GM19452 (cell line): Measurements from ENCODE around the gene DUOXA1.
"Not testable (repeated sequence)": the region's sequence is repeated elsewhere in the genome, so short reads cannot be mapped to it uniquely, and the experiment has no call there.

Source experiments
- ATAC-seq: cut with Tn5 transposase; IDR thresholded peaks from one replicate; pipeline ENCODE4 v1.9.1; 2021; ENCODE audit not compliant: unreplicated experiment

The DUOXA1 gene

DNA sequence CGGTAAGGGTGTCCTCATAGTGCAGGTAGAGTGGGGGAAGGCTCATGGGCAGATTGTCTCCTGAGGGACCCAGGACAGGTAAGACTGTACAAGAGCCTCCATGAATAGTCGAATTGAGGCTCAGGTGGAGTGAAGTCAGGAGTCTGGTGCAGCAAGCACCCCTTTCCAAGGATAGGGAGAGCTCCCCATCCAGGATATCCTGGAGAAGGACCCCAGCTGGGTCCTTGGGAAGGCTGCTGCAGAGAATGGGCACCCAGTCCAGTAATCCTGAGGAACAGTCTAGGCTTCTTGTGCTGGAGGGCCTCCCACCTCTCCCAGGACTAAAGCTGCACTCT is 15.0 kb downstream of the DUOXA1 start:
- ATAC-seq, result no peak

- no peak for ATAC-seq
Observed at GRCh38 chr15:45114076-45114750, 15.5 kb downstream of the DUOXA1 start, which contains the start of the genes DUOX2 and DUOXA2. Gene DUOX2, minus strand, starts transcription at chr15:45114172. Its CDS starts 761 bp downstream, at chr15:45113411. Gene DUOXA2, plus strand, starts transcription at chr15:45114326. Its CDS starts 280 bp downstream, at chr15:45114606.

GRCh38 chr15:45113380-45113990 is 16.2 kb downstream of the DUOXA1 start:
- ATAC-seq, result no peak

- ATAC-seq, result no peak
Observed at GRCh38 chr15:45112591-45113379, 16.9 kb downstream of the DUOXA1 start.

GRCh38 chr15:45112143-45112590 is 17.5 kb downstream of the DUOXA1 start:
- no peak for ATAC-seq

DNA sequence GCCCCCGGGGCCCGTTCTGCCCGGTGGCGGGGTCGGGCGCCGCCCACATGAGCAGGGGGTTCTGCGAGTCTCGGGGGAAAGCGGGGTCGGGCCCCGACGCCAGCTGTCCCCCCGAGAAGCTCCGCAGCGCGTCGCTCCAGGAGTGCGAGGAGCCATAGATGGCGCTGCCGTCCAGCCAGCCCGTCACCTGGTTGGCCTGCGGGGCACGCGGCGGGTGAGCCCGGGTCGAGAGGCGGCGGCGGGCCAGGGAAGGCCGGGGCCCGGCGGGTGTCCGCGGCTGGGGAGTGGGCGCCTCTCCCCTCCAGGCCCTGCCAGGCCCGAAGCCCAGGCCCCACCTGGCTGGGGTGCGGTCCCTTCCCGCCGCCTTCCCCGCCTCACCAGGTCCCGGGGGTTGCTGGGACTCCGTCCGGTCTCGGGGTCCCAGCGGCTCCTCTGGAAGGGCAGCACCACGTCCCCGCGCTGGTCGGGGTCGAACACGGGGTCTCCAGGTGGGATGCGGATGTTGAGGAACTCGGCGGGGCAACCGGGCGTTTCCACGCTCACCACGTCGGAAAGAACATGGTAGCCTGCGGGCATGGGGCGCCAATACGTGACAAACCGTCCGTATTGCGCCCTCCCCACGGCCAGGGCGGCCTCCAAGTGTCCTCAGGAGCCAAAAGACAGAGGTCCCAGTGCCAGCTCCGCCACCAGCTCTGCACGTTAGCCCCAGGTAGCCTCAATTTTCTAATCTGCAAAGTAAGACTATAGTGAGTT is 18.1 kb downstream of the DUOXA1 start:
- ATAC-seq, result no peak

GRCh38 chr15:45110256-45110820 is 19.3 kb downstream of the DUOXA1 start:
- no peak for ATAC-seq

DNA sequence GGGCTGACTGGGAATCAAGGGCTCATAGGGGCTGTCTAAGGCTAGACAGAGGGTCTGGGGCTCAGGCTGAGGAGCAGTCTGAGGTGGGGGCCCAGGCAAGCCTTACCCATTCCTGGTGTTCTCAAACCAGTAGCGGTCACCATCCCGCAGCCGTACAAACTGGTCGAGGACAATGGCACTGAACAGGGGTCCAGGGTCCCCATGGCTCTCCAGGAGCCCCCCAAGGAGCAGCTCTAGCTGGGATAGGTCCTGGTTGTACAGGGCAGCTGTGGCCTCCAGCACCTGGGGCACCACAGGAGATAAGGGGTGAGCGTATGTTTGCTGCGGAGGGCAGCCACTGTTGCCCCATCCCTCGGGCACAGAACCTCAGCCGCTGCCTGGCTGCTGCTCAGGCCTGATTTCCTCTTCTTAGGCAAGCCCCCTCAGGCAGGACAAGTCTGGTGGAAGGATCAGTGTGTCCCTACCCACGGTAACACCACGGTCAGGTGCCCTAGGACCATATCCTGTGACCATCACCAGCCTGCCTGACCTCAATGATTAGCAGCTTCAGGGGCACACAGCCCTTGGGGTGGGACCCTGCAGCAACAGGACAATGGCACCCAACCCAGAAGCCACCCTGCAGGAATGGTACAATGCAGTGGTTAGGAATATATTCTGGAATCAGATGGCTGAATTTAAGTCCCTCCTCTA is 21.6 kb downstream of the DUOXA1 start:
- ATAC-seq, result no peak

GRCh38 chr15:45106002-45106790 is 23.5 kb downstream of the DUOXA1 start:
- ATAC-seq, result no peak

GRCh38 chr15:45105586-45105985 is 24.1 kb downstream of the DUOXA1 start:
- ATAC-seq, result no peak

- ATAC-seq, result not testable (repeated sequence)
Observed at GRCh38 chr15:45104170-45104569, 25.5 kb downstream of the DUOXA1 start.

- ATAC-seq, result no peak
Observed at GRCh38 chr15:45102226-45102625, 27.5 kb downstream of the DUOXA1 start.

- ATAC-seq, result no peak
Observed at GRCh38 chr15:45101749-45102148, 27.9 kb downstream of the DUOXA1 start.

- no peak for ATAC-seq
Observed at GRCh38 chr15:45100884-45101625, 28.6 kb downstream of the DUOXA1 start.

DNA sequence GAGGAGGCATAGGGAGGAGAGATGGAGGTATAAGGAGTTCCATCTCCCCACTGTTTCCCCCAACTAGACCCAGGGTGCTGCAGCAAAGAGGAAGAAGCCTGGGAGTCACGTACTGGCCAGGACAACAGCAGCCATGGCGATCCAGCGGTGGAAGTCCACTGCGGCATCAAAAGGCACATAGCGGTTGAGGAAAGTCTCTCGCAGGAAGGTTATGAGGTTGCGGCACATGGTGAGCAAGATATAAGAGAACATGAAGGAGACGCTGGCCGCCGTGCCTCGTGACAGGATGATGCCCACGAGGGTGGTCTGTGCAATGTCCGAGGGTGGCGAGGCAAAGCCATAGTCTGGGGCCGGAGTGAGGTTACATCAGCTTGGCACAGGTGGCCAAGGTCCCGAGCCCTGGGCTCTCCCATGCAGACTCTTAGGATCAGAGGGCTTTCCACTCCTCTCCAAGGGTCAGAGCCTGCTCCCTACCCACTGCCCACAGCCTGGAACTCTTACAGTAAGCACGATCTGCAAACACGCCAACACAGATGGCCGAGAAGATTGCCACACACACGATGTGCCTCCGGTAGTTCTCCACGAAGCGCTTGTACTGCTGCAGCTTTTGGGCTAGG is 30.0 kb downstream of the DUOXA1 start:
- ATAC-seq, result no peak

DNA sequence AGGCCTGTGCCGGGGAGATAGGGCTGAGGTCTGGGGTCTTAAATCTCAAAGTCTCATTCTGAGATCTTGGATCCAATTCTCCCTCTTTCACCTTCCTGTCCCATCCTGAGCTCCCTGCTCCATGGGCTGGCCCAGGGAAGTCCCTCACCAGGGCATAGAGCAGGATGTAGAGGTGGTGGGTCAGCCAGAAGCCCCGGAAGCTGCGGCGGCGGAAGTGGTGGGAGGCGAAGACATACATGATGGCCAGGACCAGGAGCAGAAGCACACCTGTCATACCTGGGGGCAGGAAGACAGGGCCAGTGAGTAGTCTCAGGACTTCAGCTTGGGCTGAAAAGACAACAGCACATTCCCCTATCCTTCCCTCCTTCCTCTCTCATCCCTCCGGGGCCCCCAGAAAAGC is 32.2 kb downstream of the DUOXA1 start:
- ATAC-seq, result no peak

- no peak for ATAC-seq
Observed at GRCh38 chr15:45095661-45096060, 34.0 kb downstream of the DUOXA1 start.

DNA sequence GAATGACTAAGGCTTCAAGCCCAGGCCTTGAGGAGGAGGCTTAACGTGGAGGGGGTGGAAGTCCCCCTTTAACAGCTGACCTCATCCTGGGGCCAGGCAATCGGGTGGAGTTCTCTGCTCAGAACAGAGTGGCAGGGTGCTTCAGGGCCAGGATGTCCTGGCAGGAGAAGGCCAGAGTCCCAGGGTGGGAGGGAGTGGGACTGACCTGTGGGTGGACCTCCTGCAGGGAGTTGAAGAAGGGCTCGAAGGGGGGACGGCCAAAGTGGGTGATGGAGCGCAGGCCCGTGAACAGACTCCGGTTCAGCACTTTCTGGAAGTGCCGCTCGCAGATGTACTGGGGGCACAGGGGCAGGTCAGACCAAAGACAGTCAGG is 35.3 kb downstream of the DUOXA1 start:
- no peak for ATAC-seq
